GM18505 (cell line): Measurements from ENCODE around the gene TEAD2.
"Not testable (repeated sequence)": the region's sequence is repeated elsewhere in the genome, so short reads cannot be mapped to it uniquely, and the experiment has no call there.

Source experiments
- ATAC-seq: cut with Tn5 transposase; IDR thresholded peaks from one replicate; pipeline ENCODE4 v1.9.1; 2021; ENCODE audit not compliant: unreplicated experiment
- POLR2A ChIP-seq: IDR thresholded peaks from 4 replicates; pipeline ENCODE4 v1.6.1; 2011; ENCODE audit warnings: borderline replicate concordance; ENCODE audit not compliant: insufficient read depth, insufficient read length; ENCODE audit errors: extremely low read depth

The TEAD2 gene

GRCh38 chr19:49318296-49318695 lies 43.9 kb downstream of the TEAD2 start:
- no peak for TF ChIP-seq POLR2A
- no peak for ATAC-seq

- ATAC-seq, result no peak
- TF ChIP-seq POLR2A, result no peak
These were observed 45.9 kb downstream of the TEAD2 start for GRCh38 chr19:49316284-49316683.

GRCh38 chr19:49315111-49315510 lies 47.1 kb downstream of the TEAD2 start:
- no peak for ATAC-seq
- TF ChIP-seq POLR2A, result no peak

DNA sequence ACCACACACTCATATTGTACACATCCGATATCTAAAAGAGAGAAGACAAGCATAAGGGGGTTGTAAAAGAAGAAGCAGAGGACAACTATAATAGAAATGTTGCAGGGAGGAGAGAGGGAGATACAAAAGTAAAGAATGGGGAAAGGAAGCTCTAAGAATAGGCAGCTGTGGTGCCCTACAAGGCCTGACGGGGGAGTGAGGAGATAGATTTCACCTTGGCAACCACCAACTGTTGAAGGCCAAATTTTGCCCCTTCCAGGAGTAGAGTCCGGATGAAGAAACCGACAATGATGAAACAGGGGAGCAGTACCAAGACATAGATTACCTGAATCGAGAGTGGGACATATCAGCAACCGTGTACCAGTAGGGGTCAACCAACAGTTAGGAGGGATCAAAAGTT lies 53.1 kb downstream of the TEAD2 start:
- TF ChIP-seq POLR2A, result no peak
- no peak for ATAC-seq

DNA sequence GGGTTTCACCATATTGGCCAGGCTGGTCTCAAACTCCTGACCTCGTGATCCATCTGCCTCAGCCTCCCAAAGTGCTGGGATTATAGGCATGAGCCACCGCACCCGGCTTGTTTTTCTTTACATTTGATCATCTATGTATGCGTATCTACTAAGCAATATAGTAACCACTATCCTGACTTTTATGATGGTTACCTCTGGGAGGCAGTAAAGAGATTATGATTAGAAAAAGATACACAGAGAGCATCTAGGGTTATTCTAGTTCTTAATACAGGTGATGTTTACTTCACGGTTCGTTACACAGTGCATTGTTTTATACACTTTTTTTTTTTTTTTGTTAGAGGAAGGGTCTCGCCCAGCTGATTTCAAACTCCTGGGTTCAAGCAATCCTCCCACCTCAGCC lies 55.5 kb downstream of the TEAD2 start:
- ATAC-seq, result not testable (repeated sequence)

DNA sequence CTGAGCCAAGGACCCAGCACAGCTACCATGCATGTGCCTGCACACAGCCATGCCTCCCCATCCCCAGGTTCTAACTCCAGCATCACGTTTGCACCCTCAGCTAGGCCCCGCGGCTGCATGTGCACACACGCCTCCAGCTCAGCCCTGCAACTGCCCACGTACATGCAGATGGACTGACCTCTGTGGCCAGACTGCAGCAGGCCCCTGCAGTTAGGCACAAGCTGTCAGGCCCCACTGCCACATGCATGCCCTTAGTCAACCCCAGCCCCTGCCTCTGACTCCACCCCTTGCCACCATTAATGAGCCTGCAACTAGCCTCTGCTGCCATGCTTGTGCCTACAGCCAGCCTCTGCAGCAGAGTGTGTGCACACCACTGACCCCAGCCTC lies 60.4 kb downstream of the TEAD2 start:
- no peak for ATAC-seq
- no peak for TF ChIP-seq POLR2A

DNA sequence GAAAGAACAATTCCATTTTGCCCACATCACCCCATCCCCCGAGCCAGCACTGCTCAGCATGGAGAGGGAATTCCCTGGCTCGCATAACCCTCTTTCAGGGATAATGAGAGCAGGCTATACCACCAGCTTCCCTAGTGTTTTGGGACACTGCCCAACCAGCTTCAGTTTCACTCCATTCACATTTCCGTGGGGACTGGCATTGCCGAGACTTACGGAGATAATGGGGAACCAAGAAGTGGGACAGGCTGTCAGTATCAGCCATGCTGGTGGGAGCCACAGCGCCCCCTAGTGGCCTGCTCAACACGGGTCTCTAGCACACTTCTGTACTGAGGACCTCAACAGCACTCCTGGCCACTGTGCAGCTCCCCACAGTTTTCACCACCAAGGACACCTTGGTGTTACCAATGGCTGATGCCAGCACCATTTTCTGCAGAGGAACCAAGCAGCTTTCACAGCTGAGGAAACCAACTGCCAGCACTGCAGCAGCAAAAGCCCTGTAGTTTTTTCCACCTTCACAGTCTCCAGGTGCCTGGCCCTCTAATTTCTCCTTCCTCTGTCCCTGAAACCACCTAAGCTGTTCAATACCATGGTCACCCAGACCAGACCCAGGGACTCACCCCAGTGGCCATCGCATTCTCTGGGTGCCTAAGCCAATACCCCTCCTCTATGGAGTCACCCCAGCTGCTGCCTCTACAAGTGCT lies 60.9 kb downstream of the TEAD2 start:
- TF ChIP-seq POLR2A, result no peak
- ATAC-seq, result no peak

DNA sequence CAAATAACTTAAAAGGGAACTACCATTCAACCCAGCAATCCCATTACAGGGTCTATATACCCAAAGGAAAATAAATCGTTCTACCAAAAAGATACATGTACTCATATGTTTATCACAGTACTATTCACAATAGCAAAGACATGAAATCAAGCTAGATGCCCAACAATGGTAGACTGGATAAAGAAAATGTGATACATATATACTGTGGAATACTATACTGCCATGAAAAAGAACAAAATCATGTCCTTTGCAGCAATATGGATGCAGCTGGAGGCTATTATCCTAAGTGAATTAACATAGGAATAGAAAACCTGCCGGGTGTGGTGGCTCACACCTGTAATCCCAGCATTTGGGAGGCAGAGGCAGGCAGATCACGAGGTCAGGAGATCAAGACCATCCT lies 63.6 kb downstream of the TEAD2 start:
- ATAC-seq, result not testable (repeated sequence)

DNA sequence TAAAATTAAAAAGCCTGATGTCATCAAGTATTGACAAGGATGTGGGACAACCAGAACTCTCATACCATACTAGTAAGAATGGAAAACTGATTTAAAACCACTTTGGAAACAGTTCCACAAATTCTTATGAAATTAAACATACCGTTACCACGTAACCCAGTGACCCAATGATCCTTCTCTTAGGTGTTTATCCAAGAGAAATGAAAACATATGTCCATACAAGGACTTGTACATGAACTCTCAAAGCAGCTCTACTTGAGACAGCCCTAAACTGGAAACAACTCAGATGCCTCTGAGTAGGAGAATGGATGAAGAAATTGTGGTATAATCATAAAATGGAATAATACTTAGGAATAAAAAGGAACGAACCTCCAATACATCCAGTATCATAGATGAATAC lies 64.8 kb downstream of the TEAD2 start:
- ATAC-seq, result no peak
- no peak for TF ChIP-seq POLR2A

DNA sequence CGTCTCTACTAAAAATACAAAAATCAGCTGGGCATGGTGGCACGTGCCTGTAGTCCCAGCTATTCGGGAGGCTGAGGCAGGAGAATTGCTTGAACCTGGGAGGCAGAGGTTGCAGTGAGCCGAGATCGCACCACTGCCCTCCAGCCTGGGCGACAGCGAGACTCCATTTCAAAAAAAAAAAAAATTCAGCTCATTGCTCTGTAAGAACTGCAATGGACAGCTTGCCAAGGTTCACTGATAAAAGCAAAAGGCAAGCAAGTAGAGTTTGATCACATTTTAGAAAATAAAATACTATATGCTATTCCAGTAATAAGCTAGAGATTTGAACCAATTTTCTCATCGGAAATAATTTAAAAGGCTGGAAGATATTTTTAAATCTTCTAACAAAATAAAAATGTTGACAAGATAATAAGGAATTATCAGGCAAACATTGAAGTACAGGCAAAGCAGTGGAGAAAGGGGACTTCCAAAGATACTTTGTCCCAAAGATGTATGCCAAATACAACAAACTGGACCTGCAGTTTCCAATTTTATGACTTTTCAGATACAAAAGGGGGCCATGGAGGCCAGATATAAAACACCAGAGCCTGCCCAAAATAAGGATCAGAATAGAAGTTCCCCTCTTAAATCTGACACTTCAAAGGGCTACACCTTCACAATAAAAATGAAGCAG lies 66.9 kb downstream of the TEAD2 start:
- TF ChIP-seq POLR2A, result no peak
- no peak for ATAC-seq

DNA sequence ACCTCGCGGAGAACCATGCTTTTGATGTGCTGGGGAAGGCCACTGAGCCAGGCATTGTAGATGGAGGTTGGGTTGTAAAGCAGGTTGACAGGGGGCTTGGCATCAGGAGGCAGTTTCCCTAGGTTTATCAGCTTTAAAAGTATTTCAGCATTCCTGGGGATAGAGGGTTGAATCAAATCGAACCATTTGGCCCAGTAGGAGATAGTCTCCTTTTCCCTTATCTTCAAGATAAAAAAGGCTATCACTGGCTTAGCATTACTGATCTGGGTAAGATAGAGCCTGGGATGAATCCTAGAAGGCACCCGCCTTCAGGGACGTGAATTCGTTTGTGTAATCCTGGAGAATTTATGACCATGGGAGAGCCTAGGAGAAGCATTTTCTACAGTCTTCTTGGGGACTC lies 67.8 kb downstream of the TEAD2 start:
- TF ChIP-seq POLR2A, result no peak

More for the DNA sequence above, 67.8 kb downstream of the TEAD2 start:
- no peak for ATAC-seq
